GM08714 (cell line): Measurements from ENCODE around the gene TIMMDC1.
A peak's percentile ranks its signal among the peaks of the same experiment; 100 is the strongest.
"Not testable (repeated sequence)": the region's sequence is repeated elsewhere in the genome, so short reads cannot be mapped to it uniquely, and the experiment has no call there.

Source experiments
- H3K4me3 ChIP-seq: fragments of 200-500 bp; sonication (Bioruptor generic); 2 replicates; pipeline ENCODE4 v1.5.1; 2014; ENCODE audit warnings: mild to moderate bottlenecking, low read length, inconsistent platforms
- ZNF274 ChIP-seq: IDR thresholded peaks from 2 replicates; pipeline ENCODE4 v1.6.1; 2012; ENCODE audit warnings: mild to moderate bottlenecking, low read depth, low read length

Gene TIMMDC1

DNA sequence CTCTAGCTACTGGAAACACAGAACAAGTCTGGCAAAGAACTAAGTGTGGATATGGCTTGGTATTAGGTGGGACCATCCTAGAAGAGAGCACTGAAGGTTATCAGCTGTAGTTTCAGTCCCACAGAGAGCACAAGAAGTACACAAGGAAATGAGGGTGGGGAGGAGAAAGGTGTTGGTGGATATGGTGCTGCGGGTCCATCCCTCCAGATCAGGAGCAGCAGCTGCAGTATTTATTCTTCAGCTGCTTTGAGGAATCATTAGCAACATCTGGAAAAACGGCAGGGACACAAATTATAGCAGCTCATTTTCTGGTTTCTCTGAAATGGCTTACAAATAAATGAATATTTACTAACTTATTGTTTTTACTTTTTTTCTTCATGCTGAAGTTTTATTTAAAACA lies 32.1 kb downstream of the TIMMDC1 start:
- H3K4me3 ChIP-seq, result no peak overlapping the region

DNA sequence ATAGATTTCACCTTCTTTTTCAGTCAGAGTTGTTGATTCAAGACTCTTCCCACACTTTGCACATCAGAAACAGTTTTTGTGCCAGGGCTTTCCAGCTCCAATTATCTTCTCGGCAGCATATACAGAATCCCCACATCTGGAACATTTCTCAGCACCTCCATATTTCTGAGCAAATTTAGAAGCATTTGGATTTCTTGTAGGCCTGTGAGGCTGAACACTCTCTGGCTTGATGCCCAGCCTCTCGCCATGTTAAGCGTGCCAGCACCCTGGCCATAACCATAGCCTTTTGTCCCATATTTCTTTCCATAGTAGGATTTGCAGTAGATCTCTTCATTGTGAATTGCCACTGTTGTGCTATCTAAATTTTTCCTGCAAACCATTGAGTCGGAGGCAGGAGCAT lies 32.8 kb downstream of the TIMMDC1 start:
- H3K4me3 ChIP-seq, result no peak overlapping the region
- no peak for TF ChIP-seq ZNF274

More for the DNA sequence above, 32.1 kb downstream of the TIMMDC1 start:
- no peak for TF ChIP-seq ZNF274

GRCh38 chr3:119534296-119534695 lies 35.9 kb downstream of the TIMMDC1 start:
- no peak for TF ChIP-seq ZNF274
- H3K4me3 ChIP-seq, result no peak overlapping the region

- no peak for TF ChIP-seq ZNF274
- H3K4me3 ChIP-seq, result no peak overlapping the region
Observed at GRCh38 chr3:119536757-119537156, 38.4 kb downstream of the TIMMDC1 start.

- TF ChIP-seq ZNF274, result no peak
- no peak overlapping the region for H3K4me3 ChIP-seq
Observed at GRCh38 chr3:119538772-119539171, 40.4 kb downstream of the TIMMDC1 start.

GRCh38 chr3:119541547-119541946 lies 43.2 kb downstream of the TIMMDC1 start:
- peak overlapping the region; percentile 24; the same call in 1 of the 2 replicates for H3K4me3 ChIP-seq
- no peak for TF ChIP-seq ZNF274

- peak overlapping the region; percentile 24; the same call in 1 of the 2 replicates for H3K4me3 ChIP-seq
- no peak for TF ChIP-seq ZNF274
Observed at GRCh38 chr3:119542168-119542767, 43.9 kb downstream of the TIMMDC1 start.

DNA sequence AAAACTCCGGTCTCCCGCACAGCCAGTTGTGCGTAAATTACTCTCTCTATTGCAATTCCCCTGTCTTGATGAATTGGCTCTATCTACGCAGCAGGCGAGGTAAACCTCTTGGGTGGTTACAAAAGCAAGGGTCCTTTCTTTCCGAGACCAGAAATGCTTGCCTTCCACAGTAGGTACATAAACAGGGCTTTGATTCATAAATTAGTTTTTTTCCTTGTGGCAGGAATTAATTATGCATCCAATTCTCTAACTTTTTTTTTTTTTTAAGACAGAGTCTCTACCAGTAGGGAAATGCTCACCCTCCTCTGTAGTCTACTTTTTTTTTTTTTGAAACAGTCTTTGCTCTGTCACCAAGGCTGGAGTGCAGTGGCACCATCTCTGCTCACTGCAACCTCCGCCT lies 44.8 kb downstream of the TIMMDC1 start:
- no peak for TF ChIP-seq ZNF274
- no peak overlapping the region for H3K4me3 ChIP-seq

DNA sequence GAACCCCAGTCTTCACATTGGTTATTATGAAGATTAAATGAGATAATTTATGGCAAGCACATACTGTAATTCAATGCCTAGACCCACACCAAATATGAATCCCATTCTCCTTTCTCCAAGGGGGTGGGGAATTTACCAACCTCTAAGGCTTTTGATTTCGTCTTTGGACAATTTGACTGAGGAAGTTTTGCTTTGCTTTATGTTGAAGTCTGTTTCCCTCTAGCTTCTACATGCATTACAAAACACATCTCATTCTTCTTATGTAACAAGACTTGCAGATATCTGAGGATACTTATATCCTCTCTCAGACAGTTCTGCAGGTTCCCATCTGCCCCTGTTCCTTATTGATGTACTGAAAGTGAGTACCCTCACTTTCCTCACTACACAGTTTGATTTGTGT lies 48.9 kb downstream of the TIMMDC1 start:
- no peak for TF ChIP-seq ZNF274
- H3K4me3 ChIP-seq, result no peak overlapping the region

DNA sequence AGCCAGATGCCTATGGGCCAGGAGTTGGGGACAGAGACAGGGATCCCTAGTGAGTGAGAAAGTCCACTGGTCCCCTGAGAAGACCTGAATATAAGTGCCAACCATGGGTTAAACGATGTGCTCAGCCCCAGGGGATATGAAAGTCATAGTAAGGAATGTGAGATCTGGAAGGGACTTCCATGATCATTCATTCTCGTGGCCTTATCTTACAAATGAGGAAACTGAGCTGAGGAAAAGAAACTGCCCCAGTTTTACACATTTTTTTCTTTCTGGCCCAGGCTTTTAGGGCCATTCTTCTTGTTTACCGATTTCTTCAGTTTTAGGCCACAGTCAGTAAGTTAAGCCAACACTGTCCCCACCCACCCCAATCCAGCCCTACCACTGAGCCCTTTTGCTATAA lies 50.0 kb downstream of the TIMMDC1 start:
- H3K4me3 ChIP-seq, result no peak overlapping the region
- no peak for TF ChIP-seq ZNF274

GRCh38 chr3:119550192-119550910 lies 52.0 kb downstream of the TIMMDC1 start:
- no peak overlapping the region; the same call in 1 of the 2 replicates for H3K4me3 ChIP-seq
- TF ChIP-seq ZNF274, result no peak

DNA sequence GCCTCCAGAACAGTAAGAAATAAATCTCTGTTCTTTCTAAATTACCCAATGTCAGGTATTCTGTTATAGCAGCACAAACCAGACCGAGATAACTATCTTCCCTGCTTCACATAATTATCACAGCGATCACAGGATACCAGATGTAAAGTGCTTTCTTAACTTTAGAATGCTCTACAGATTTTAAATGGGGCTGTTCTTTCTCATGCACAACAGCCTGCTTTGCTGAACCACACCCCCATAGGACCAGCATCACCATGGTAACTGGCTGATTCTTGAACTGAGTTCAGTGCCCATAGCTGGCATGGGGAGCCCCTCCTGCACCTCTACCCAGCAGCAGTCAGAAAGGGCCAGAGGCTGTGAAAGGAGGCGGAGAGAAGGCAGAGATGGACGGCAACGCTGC lies 53.3 kb downstream of the TIMMDC1 start:
- H3K4me3 ChIP-seq, result no peak overlapping the region
- TF ChIP-seq ZNF274, result no peak

DNA sequence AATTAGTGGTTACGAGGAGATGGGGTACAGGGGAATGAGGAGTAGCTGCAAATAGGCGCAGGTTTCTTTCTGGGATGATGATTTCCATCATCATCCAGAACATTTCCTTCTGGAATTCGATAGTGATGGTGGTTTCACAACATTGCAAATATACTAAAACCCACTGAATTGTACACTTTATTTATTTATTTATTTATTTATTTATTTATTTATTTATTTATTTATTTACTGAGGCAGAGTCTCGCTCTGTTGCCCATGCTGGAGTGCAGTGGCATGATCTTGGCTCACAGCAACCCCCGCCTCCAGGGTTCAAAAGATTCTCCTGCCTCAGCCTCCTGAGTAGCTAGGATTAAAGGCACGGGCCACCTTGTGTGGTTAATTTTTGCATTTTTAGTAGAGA lies 54.6 kb downstream of the TIMMDC1 start:
- H3K4me3 ChIP-seq, result not testable (repeated sequence)

DNA sequence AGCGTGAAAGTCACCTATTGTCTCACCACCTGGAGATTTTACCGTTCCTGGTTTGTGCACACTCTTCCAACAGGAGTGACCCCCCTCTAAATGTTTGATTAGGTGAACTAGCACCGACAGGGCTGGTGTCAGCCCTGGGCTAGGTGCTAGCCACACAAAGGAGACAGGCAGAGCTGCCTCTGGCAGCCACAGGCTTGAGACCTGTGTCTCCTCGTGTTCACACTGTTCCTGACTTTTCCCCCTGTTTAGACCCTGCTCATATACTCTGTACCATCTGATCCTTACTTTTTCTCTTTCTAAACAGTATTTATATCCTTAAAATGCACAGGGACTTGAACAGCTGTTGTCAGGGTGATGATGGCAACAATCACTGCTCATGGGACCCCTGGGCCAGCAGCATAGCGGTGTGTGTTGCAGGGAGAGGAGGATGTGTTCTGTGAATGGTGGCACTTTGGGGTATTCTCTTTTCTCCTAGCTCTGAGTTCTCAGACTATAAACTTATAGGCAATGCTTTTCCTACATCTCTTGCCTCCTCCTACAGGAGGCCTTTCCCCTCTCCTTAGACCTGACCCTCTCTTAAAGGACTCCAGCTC lies 55.6 kb downstream of the TIMMDC1 start:
- H3K4me3 ChIP-seq, result peak overlapping the region; percentile 98; the same call in 1 of the 2 replicates
- TF ChIP-seq ZNF274, result no peak

DNA sequence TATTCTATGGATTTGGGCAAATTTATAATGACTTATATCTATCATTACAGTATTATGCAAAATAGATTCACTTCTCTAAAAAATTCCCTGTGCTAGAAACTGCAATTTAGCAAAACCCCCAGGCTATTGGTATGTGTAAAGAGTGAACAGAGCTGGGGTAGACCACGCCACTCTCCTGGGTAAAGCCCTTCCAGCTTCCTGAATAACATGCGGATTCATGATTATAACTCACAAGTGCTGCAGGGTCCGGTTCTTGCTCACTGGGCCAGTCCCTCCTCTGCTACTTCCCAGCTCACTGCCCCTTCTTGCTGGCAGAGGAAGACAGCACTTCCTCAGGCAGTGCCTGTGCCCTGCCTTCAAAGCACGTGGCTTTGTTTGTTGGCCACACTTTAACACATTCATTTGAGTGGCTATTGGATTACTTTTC lies 57.0 kb downstream of the TIMMDC1 start:
- H3K4me3 ChIP-seq, result peak overlapping the region; percentile 98
- TF ChIP-seq ZNF274, result no peak
